HL-60 (cell line): ENCODE measurements around the gene GTF2A1.

ENCODE experiments used
- DNase-seq, 2 experiments: peaks; one replicate each; pipeline ENCODE4 v3.0.0-alpha.2; 2010 to 2020; ENCODE audit warnings: low read depth in 1 of 2, low spot score in 1 of 2
- H3K27ac ChIP-seq: fragments of 250-450 bp; sonication (Bioruptor Pico); replicated peaks from 2 replicates; pipeline ENCODE4 v1.5.1; 2020; ENCODE audit warnings: mild to moderate bottlenecking, moderate library complexity
- H3K27me3 ChIP-seq: fragments of 250-450 bp; sonication (Bioruptor Pico); 2 replicates; pipeline ENCODE4 v1.5.1; 2021; ENCODE audit warnings: mild to moderate bottlenecking, moderate library complexity; ENCODE audit not compliant: insufficient read depth, poor library complexity, severe bottlenecking
- H3K4me3 ChIP-seq: replicated peaks from 2 replicates; pipeline ENCODE4 v1.5.1; 2011; ENCODE audit warnings: mild to moderate bottlenecking, control low read depth, low read length; ENCODE audit not compliant: insufficient read depth
- GABPA ChIP-seq: IDR thresholded peaks from 2 replicates; pipeline ENCODE4 v1.6.1; 2012; ENCODE audit warnings: low read depth
- POLR2AphosphoS5 ChIP-seq: IDR thresholded peaks from 2 replicates; pipeline ENCODE4 v1.6.1; 2012; ENCODE audit warnings: low read depth
- SPI1 ChIP-seq: IDR thresholded peaks from 2 replicates; pipeline ENCODE4 v1.6.1; 2012; ENCODE audit warnings: low read depth, mild to moderate bottlenecking, borderline replicate concordance
- TF ChIP-seq, protein P1 (sequence below): IDR thresholded peaks from one replicate; pipeline ENCODE4 v1.5.1; 2011; ENCODE audit warnings: low read length, control low read depth, inconsistent platforms; ENCODE audit not compliant: insufficient read depth
- TF ChIP-seq, protein P2 (sequence below): IDR thresholded peaks from 2 replicates; pipeline ENCODE4 v1.6.1; 2012; ENCODE audit warnings: low read depth; ENCODE audit not compliant: insufficient replicate concordance

GTF2A1 gene

DNA sequence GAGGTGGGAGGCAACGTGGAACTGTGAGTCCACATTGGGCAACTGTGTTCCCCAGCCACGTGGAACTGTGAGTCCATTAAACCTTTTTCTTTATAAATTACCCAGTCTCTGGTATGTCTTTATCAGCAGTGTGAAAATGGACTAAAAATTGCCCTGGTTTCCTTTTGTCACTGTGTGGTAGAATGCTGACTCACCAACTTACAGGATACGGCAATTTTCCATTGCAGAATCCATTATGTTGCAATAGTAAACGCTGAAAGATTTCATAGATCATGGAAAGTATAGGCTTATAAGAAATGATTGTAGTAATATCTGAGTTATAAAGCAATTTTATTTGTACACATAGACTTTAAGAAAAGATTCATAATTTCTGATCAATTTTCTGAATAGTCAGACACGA lies 93.0 kb downstream of the GTF2A1 start:
- no peaks in the 10 kb centered on the region for H3K27me3 ChIP-seq
- H3K4me3 ChIP-seq = no peak overlapping the region
- TF ChIP-seq GABPA = no peak
- no peak for TF ChIP-seq POLR2AphosphoS5
- TF ChIP-seq, protein P1, sequence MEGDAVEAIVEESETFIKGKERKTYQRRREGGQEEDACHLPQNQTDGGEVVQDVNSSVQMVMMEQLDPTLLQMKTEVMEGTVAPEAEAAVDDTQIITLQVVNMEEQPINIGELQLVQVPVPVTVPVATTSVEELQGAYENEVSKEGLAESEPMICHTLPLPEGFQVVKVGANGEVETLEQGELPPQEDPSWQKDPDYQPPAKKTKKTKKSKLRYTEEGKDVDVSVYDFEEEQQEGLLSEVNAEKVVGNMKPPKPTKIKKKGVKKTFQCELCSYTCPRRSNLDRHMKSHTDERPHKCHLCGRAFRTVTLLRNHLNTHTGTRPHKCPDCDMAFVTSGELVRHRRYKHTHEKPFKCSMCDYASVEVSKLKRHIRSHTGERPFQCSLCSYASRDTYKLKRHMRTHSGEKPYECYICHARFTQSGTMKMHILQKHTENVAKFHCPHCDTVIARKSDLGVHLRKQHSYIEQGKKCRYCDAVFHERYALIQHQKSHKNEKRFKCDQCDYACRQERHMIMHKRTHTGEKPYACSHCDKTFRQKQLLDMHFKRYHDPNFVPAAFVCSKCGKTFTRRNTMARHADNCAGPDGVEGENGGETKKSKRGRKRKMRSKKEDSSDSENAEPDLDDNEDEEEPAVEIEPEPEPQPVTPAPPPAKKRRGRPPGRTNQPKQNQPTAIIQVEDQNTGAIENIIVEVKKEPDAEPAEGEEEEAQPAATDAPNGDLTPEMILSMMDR = no peak
- TF ChIP-seq SPI1 = no peak
- TF ChIP-seq, protein P2, sequence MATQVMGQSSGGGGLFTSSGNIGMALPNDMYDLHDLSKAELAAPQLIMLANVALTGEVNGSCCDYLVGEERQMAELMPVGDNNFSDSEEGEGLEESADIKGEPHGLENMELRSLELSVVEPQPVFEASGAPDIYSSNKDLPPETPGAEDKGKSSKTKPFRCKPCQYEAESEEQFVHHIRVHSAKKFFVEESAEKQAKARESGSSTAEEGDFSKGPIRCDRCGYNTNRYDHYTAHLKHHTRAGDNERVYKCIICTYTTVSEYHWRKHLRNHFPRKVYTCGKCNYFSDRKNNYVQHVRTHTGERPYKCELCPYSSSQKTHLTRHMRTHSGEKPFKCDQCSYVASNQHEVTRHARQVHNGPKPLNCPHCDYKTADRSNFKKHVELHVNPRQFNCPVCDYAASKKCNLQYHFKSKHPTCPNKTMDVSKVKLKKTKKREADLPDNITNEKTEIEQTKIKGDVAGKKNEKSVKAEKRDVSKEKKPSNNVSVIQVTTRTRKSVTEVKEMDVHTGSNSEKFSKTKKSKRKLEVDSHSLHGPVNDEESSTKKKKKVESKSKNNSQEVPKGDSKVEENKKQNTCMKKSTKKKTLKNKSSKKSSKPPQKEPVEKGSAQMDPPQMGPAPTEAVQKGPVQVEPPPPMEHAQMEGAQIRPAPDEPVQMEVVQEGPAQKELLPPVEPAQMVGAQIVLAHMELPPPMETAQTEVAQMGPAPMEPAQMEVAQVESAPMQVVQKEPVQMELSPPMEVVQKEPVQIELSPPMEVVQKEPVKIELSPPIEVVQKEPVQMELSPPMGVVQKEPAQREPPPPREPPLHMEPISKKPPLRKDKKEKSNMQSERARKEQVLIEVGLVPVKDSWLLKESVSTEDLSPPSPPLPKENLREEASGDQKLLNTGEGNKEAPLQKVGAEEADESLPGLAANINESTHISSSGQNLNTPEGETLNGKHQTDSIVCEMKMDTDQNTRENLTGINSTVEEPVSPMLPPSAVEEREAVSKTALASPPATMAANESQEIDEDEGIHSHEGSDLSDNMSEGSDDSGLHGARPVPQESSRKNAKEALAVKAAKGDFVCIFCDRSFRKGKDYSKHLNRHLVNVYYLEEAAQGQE = no peak
- no peak for DNase-seq
- H3K27ac ChIP-seq = no peak overlapping the region

DNA sequence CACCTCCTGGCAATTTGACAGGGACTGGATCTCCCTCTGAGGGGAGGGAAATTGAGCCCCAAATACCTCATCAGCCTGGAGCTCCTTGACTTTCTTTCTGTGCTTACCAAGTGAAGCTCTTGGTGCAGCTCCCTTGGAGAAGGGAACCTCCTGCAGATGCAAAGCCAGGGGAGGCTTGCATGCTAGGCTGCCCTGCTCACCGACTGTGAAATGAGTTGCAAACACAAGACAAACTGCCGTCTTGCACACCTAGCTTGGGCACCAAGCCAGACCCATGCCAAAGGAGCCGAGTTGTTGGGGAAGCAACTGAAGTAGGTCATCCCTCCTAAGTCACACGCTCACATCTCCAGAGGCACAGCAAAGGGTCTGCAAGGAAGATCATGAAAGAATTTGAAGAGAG lies 95.2 kb downstream of the GTF2A1 start:
- no peak for DNase-seq
- H3K27ac ChIP-seq = no peak overlapping the region
- H3K4me3 ChIP-seq = no peak overlapping the region
- TF ChIP-seq POLR2AphosphoS5 (no peak), SPI1 (no peak), GABPA (no peak)
- TF ChIP-seq, protein P2 = no peak
- TF ChIP-seq, protein P1 = no peak
- no peaks in the 10 kb centered on the region for H3K27me3 ChIP-seq
